Stimulated activated CD8-positive, alpha-beta memory T cell treated with anti-CD3 and anti-CD28 coated beads, Interleukin-4, amount 100 ng/mL, for 1 hour (primary cell): Measurements from ENCODE around the gene NKAIN4.

Source experiments
- DNase-seq, 2 donors: peaks; one replicate each; pipeline ENCODE4 v3.0.0-alpha.2; 2020; ENCODE audit warnings: low read depth in 2 of 2, low spot score in 1 of 2

Gene NKAIN4

DNA sequence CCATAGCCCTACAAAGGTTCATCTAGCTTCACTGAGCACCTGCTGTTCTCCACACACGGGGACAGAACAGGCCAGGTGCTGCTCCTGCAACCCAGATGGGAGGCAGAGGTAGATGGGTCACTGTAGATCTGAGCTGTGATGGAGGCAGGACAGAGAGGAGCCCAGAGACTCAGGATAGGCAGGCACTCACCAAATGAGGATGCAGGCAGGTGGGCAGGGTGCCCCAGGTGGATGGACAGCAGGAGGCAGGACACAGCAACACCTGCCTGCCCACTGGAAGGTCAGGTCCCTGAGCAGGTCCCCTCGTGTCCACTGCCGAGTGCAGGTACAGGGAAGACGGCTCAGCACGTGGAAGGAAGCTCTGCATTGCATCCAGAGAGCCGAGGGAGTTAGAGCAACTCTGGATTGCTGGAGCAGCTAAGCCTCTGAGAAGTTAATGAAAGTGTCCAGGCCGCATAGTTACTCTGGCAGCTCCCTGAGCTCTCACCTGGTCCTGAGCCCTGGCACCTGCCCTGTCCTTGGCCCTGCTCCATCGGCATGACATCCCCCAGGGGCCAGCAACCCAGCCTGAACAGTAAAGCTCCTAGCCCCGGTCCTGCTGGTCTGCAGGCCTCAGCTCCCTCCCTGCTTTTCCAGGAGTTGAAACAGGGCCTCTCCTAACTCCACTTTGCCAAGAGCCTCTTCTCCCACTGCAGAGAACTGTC is 33.4 kb downstream of the NKAIN4 start:
- no peak for DNase-seq

DNA sequence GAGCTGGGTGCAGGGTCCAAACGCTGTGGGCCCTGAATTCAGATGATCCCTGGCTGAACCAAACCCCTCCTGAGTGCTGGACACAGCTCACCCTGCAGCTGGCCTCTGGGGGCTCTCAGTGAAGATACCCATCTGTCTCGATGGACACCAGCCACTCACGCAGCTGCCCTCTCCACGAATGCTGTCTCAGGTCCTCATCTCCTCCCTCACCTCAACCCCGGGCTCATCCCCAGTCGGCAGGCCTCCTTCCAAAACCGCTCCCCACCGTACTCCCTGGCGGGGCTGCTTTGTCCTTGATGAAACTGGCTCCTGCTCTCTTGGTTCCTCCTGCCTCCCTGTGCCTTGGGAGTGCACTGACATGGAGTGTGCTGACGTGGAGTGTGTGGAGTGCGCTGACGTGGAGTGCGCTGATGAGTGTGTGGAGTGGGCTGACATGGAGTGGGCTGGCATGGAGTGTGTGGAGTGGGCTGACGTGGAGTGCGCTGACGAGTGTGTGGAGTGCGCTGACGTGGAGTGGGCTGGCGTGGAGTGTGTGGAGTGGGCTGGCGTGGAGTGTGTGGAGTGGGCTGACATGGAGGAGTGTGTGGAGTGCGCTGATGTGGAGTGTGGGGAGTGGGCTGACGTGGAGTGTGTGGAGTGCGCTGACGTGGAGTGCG is 34.3 kb downstream of the NKAIN4 start:
- DNase-seq, result no peak

DNA sequence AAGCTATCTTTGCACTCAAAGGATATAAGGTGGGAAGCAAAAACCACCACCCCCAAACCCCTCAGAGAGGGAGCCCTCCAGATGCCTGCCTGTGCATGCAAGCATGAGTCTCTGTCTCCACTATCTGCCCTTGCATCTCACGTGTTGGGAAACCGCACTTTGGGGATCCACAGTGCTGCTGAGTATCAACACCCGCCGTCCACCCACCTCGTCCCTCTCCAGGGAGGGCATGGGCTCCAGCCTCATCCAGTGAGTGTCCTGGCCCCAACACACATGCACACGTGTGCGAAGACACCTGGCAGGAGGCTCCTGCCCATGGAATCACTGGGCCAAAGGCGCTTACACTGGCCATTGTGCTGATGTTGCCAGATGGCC is 34.8 kb downstream of the NKAIN4 start:
- DNase-seq, result no peak

DNA sequence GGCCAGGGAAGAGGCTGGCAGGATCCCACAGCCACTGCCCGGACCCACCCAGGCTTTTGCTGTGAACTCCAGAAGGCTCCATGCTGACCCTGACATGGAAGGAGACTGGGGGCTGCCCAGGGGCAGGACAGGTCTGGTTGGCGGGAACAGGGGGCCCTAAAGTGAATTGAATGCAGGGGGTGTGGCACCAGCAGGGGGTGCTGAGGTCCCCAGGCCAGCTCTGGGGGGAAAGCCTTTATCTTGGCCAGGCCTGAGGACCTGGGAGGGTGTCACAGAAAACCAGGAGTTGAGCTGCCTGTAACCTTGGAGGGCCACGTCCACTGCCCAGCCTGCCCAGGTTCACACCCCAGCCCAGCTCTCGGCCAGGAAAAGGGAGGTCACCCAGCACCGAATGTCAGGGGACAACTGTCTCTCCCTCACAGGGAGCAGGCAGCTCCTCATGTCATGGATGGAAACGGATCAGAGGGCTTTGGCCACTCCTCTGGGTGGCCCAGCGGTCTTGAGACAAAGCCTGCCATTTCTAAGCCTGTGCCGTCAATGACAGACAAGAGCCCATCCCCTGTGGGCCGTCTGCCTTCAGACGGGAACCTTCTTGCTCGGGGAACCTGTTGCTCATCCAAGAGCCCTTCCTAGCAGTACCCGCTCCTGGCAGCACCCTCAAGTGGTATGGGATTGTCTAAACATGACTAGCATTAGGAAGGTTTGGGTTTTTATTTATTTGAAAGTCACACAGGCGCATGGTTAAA is 35.4 kb downstream of the NKAIN4 start:
- DNase-seq, result no peak

DNA sequence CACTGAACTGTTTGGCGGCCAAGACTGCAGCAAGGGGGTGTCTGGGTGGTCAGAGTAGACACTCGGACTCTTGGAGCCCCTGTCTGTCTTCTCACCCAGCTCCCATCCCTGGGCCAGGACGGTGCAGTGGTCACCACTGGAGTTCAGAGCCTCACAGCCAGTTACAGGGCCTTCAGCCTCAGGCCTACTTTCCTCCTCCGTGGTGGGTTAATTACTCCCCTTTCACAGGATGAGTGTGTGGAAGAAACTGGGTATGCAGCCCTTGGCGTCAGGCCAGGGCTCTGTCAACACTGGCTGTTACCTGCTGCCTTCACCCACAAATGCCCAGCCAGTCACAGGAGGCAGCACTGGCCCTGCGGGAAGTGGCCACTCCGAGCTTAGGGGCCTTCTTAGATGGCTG is 36.6 kb downstream of the NKAIN4 start:
- no peak for DNase-seq

DNA sequence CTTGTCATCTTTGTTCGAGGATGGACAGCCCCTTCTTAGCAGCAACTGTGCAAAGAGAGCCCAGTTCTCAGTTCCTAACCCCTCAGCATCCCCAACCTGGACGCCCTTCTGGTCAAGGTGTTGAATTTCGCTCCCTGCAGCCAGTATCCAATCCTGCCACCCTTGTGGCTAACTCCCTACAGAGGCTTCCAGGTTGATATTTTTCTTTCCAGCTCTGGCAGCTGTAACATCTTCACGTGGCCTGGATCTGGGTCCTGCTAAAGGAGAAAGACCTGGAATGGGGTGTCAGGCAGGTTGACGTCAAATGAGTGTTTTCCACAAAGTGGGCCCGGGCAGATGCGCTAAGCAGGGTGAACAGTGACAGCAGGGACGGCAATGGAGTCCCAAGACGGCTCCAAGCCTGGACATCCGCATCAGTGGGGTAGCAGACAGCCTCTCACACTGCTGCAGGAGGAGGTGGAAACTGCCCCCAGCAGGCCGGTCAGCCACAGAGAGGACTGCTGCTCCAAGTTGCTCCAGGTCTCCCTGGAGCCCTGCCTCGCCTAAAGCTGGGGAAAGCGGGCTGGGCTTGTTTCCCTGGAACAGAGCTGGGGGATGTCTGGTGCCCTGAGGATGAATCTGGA is 37.3 kb downstream of the NKAIN4 start:
- no peak for DNase-seq

DNA sequence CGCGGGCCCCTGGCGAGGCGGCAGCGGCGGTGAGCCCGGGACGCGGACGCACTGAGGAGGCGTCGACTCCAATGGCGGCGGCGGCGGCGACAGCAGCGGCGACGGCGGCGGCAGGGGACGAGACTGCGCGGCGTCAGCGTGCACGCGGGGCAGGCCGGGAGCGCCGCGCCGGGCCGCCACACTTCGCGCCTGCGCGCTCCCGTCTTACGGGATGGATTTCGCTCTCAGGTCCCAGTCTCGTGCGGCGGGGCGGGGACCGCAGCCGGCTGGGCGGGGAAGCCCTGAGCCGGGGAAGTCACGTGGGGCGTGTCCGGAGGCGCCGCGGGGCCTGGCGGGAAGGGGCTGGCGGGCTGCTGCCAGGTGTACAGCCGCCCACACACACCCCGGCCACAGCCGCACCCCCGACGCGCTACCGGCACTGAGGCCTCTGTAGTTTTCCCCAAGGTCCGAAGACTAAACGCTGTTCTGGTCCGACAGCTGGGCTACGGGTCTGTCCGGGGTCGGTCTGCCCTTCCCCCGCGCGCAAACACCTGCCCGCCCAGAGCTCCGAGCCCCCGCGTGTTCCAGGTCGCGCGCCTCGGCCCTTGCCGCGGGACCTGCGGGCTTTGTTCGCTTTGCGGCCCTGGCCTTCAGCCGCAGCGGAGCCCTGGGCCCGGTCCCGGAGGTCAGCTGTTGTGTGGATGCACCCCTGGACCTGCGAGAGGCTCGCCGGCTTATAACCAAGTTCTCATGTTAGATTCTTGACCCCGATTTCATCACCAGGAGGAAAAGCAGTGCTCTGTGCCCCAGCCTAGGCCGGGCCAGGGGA is 38.0 kb downstream of the NKAIN4 start, which contains the start of gene YTHDF1:
Gene YTHDF1, minus strand, starts transcription at position 91 of the 808 bp plus-strand sequence. CDS start 239 bp downstream, outside the sequence.
- DNase-seq, result peak; percentile 77 to 91

DNA sequence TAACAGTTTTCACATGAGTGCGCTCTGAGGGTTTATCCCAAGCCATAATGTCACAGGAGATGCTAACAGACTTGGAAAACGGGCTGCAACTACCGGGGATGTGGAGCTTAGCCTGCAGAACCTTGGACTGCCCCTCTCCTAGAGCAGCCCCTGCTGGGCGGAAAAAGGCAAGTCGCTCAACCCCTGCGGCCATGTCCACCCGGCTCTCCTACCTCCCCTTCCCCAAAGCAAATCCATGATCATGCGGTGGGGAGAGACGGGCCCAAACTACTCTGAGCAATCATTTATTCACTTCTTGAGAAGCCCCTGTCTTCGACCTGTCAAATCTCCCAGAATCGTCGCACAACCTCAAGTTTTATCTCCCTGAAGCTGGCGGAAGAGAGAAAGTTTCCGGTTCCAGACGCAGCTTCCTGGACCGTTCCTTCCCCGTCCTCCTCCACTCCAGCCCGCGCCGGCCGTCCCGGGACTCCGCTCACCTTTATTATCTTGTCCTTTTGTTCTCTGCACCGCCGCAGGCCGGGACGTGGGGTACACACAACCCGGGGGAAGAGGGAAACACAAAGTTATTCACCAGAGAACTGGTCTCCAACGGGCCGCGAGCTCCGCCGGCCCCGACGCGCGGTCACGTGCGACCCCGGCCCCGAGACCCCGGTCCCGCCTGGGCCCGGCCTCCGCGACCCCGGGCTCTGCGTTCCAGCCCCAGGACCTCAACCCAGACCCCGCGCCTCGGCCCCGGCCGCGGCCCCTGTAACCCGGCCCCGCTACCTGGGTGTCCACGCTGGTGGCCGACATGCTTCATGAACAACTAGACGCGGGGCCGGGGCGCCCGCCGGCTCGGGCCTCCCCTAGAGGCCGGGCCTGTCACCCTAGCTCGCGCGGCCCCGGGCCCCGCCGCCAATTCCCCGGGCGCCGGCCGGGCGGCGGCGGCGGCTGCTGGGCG is 38.9 kb downstream of the NKAIN4 start:
- no peak for DNase-seq

DNA sequence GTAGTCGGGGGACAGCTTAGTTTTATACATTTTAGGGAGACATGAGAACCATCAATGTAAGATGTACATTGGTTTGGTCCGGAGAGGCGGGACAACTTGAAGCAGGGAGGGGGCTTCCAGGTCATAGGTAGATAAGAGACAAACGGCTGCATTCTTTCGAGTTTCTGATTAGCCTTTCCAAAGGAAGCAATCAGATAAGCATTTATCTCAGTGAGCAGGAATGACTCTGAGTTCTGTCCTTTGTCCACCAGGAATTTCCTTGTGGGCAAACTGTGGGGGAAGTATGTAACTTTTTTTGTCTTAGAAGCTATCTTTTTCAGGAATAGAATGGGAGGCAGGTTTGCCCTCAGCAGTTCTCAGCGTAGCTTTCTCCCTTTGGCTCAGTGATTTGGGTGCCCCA is 39.7 kb downstream of the NKAIN4 start:
- no peak for DNase-seq

DNA sequence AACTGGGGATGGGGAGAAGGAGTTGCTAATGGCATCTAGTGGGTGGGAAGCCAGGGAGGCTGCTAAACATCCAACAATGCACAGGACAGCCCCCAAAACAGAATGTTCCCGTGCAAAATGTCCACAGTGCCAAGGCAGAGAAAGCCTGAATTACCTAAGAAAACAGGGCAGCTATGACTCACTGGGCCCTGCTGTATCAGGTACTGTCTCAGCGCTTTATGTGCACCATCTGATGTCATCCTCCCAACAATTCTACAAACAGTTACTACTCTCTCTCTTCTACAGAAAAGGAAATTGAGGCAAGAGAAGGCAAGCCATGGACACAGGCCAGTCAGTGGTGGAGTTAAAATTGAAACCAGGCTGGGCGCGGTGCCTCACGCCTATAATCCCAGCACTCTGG is 41.5 kb downstream of the NKAIN4 start:
- no peak for DNase-seq

DNA sequence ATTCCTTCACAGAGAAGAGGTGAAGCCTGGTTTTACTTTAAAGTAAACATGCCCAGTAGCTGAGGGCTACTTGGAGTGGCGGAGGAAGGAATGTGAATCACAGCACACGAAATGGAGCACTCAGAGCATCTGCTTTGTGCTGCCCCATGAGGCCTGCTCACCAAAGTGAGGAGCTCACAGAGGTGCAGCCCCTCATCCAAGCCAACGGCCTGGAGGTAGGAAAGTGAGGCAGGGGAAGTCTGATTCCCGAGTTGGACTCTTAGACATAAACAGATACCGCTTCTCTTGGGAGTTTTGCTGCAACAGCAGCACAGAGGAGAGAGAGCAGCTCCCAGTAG is 41.9 kb downstream of the NKAIN4 start:
- no peak for DNase-seq

DNA sequence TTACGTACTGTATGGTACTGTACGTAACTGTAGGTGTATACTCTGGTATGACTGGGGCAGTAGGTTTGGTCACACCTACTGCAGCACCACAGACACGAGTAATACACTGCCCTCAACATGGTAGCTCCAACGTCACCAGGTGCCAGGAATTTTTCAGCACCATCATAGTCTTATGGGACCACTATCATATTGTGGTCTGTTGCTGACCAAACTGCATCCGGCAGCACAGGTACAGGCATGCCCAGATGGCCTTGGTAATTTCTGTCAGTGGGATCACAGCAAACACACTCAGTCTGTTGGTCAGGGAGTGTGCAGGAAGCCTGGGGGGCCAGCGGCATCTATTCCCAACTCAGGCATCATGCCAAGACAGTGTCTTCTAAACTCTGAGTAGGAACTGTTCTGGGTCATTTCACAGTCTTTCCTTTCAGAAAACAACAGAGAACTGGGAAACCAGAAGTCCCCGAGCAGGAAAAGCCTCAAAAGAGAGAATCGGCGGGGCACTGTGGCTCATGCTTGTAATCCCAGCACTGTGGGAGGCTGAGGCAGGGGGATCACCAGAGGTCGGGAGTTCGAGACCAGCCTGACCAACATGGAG is 44.2 kb downstream of the NKAIN4 start:
- no peak for DNase-seq

DNA sequence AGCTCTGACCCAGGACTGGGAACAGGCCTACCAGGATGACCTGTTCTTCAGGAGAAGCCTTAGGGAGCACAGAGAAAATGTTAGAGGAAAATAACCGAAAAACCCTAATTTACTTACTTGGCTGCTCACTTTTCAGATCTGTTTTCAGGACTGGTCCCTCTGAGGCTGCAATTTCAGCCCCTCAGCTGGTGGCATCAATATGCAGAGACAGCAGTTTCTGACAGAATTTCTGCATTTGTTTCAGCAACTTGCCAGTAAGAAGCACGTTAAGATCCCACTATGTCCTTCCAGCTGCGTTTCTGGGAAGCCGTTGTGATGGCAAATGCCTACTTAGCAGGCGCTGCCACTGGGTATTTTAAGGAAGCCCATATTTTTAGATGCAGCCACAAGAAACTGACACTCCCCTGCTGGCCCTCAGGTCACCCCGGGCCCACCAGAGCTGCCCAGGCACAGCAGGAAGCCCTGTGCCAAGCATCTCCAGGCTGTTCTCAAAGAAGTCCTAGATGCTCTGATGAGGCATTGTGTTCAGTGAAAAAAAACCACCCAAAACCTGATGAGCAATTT is 45.8 kb downstream of the NKAIN4 start:
- no peak for DNase-seq

DNA sequence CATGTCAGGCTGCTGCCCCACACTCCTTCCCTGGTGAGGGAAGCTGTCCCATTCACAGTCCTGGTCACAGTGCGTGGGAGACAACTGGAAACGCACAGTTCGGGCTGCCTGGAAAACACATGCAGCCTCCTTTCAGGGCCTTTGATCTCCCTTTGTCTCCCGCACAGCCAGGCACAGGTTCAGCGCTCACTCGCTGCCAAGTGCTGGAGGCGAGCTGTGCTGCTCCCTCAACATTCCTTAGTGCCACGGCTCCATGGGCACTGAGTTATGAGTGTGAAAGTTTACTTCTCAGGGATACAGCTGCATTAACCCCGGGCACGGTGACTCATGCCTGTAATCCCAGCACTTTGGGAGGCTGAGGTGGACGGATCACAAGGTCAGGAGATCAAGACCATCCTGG is 47.4 kb downstream of the NKAIN4 start:
- DNase-seq, result no peak

DNA sequence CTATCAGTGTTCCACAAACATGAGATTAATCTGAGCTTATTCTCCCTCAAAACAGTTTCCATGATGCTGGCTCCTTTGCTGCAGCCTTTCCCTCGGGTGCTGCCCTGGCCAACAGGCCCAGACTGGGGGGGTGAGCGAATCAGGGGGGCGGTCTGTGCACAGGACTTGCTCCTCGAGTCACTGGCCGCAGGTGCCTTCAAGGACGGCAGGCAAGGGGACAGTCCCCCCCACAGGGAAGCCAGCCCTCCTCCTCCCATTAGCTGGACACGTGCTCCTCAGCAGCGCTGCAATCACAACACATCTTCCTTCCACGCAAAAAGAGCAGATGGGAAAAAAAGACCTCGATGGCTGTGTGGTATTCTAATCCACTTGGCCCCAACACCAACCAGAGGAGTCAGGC is 48.4 kb downstream of the NKAIN4 start:
- no peak for DNase-seq

DNA sequence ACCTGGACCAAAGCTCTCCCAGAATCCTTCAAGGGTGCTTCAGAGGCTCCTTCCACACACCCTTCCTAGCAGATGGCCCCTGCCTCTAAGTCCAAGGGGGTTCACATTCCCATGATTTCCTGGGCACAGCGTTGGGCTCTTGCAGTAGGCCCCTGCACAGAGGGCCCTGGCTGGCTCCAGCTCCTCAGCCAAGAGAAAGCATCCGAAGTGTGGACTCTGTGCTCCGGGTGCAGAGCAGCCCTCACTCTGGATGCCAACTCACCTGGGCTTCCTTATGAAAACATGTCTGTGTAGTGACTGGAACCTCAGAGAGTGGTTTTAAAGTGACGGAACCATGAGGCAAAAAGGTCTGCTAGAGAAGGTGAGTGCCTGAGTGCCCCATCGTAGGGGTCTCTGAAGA is 49.9 kb downstream of the NKAIN4 start:
- DNase-seq, result no peak

DNA sequence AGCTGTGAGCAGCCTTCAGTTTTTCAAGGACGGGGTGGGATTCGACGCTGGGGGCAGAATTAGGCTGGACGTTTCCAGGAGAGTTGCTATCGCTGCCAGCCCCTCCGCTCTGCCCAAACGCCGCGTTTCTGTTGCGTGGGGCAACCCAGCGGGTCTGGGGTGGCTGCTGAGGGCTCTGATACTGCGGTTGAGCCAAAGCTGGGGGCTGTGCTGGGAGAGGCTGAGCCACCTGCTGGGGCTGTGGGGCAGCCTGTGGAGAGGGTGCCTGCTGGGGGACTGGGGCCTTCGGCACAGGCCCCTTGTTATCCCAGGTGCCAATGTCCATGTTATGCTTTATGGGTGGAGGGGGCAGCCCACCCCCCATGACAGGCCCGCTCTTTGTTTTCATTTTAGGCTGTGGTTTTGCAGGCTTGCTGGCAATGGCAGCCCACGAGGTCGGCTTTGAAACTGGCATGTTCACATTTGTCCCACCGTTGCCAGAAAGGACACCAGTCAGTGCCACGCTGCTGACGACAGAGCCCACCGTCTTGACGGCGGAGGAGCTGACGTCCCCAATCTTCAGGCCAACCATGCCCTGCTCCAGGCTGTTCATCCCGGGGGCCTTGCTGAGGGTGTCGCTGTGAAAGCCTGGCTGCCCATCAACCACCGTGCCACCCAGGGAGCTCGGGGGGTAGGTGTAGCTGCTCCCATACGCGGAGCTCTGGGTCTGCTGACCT is 51.3 kb downstream of the NKAIN4 start:
- DNase-seq, result no peak

DNA sequence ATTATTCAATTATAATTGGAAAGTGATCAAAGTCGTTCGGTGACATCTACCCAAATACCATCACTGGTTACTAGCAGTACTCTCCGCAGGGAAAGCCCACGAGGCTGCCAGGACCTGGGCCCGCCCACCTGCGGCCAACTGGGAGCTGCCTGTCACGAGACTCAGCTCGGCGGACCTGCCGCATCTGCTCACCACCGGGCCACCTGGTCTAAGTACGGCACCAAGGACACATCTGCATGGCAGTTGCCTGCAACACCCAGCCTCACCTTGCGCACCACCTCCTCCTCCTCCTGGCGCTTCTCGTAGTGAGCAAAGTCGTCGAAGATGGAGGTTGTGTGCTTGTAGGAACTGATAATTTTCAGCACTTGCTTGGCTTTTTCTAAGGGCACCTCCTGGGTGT is 52.2 kb downstream of the NKAIN4 start:
- no peak for DNase-seq

DNA sequence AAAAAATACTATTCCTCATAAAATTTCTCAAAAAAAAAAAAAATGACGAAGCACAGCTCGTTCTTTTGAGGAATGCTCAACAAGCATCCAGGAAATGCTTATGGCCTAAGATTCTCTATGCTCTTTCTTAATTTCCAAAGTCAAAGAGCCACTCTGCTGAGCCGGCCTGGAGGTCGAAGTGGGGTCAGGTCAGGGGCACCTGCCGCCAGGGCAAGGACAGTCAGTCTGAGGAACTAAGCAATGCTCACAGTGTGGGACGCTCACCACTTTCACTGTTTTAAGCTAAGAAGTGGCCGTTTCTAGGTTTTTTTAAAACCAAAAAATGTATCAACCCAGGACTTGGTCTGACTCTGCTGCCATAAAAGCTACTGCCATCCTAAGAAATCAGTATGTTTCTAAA is 55.7 kb downstream of the NKAIN4 start:
- DNase-seq, result no peak
